K562 (cell line): ENCODE data around the gene SLC25A11. TPM values are rescaled to one million over a fixed set of nuclear protein-coding genes. Genes with fewer than 3 reads are reported as not detected.

Experiments used
- ARID3B ChIP-seq: fragments of 250-450 bp; sonication (Bioruptor Pico); IDR thresholded peaks from 2 replicates; pipeline ENCODE4 v1.4.0; 2020; ENCODE audit warnings: borderline replicate concordance
- EWSR1 ChIP-seq: fragments of 450-650 bp; IDR thresholded peaks from 2 replicates; pipeline ENCODE4 v1.6.1; 2018; ENCODE audit warnings: borderline replicate concordance, mild to moderate bottlenecking, low read depth, moderate library complexity; ENCODE audit not compliant: partially characterized antibody
- HBP1 ChIP-seq: fragments of 450-650 bp; formaldehyde crosslinking; IDR thresholded peaks from 2 replicates; pipeline ENCODE4 v1.4.0; 2022; ENCODE audit warnings: missing genetic modification characterization
- MBD1 ChIP-seq: fragments of 250-450 bp; sonication (Bioruptor Pico); IDR thresholded peaks from 2 replicates; pipeline ENCODE4 v1.8.0; 2022; ENCODE audit warnings: inconsistent platforms
- MBD2 ChIP-seq: sonication (generic); IDR thresholded peaks from 2 replicates; pipeline ENCODE4 v1.6.1; 2016; ENCODE audit warnings: low read depth, borderline replicate concordance
- MYNN ChIP-seq, 2 experiments: sonication (generic); formaldehyde crosslinking in 1 of 2; IDR thresholded peaks; 2 replicates each; pipeline versions ENCODE4 v1.5.0 to v1.6.1; 2016 to 2020; ENCODE audit warnings: antibody characterized with exemption in 1 of 2, missing genetic modification reagents in 1 of 2
- NCOR1 ChIP-seq: fragments of 450-650 bp; IDR thresholded peaks from 2 replicates; pipeline ENCODE4 v1.6.1; 2016; ENCODE audit warnings: mild to moderate bottlenecking, moderate library complexity
- POLR2B ChIP-seq: fragments of 450-650 bp; IDR thresholded peaks from 2 replicates; pipeline ENCODE4 v1.6.1; 2018; ENCODE audit warnings: low read depth; ENCODE audit not compliant: partially characterized antibody
- SNRNP70 ChIP-seq: fragments of 200-400 bp; formaldehyde crosslinking; optimal IDR thresholded peaks from 2 replicates; pipeline ENCODE3; 2017; ENCODE audit warnings: low read depth, low read length
- STAT6 ChIP-seq: sonication (generic); formaldehyde crosslinking; IDR thresholded peaks from 2 replicates; pipeline ENCODE4 v1.8.1; 2023; ENCODE audit warnings: mild to moderate bottlenecking, missing genetic modification reagents
- SUPT5H ChIP-seq: fragments of 450-650 bp; IDR thresholded peaks from 2 replicates; pipeline ENCODE4 v1.6.1; 2016
- TSHZ1 ChIP-seq: fragments of 250-450 bp; sonication (Bioruptor Pico); IDR thresholded peaks from 2 replicates; pipeline ENCODE4 v1.4.0; 2020; ENCODE audit warnings: mild to moderate bottlenecking, moderate library complexity
- ZBTB17 ChIP-seq: fragments of 450-650 bp; formaldehyde crosslinking; IDR thresholded peaks from 2 replicates; pipeline ENCODE4 v1.4.0; 2020; ENCODE audit warnings: mild to moderate bottlenecking
- ZBTB7A ChIP-seq: IDR thresholded peaks from 2 replicates; pipeline ENCODE4 v1.6.1; 2011; ENCODE audit warnings: low read depth, mild to moderate bottlenecking, low read length, moderate library complexity, borderline replicate concordance; ENCODE audit not compliant: control insufficient read depth
- ZNF121 ChIP-seq: sonication (generic); formaldehyde crosslinking; conservative IDR thresholded peaks from 2 replicates; pipeline ENCODE4 v1.8.0; 2022; ENCODE audit warnings: missing genetic modification reagents
- polyA plus RNA-seq, 8 experiments: library from polyadenylated mRNA; depleted of rRNA in 4 of 8; stranded (reverse) in 5 of 8; unstranded in 3 of 8; fragments of >200 nt; fragmentation: Nextera tagmentation in 2 of 8; fragmentation: Illumina TruSeq in 1 of 8; extraction: Ambion mirVana in 2 of 8; extraction: Trizol in 1 of 8; gene quantifications; 2 replicates each; pipeline versions ENCODE4 v1.2.1 to v1.2.3, GENCODE V29; 2011 to 2014; ENCODE audit warnings: inconsistent platforms in 1 of 8, missing spikeins in 1 of 8
- total RNA-seq, 7 experiments: library from RNA; depleted of rRNA in 6 of 7; stranded (reverse); fragments of >200 nt in 6 of 7; fragmentation: Illumina TruSeq in 2 of 7; extraction: Trizol in 2 of 7; gene quantifications; 2 replicates each; pipeline versions ENCODE4 v1.2.1 to v1.2.3, GENCODE V29; 2011 to 2021; ENCODE audit warnings: low replicate concordance in 1 of 7

Gene SLC25A11
- total and polyA plus RNA-seq, 9 of the 15 experiments (the other 6 are each of a cell fraction or from before 2014, with no cell fraction given): 3.1 to 56.7 (median 32.9) TPM

- no peak for TF ChIP-seq STAT6 (CRISPR knock-in tag)
- peak; percentile 6; the same call in 1 of the 2 replicates for TF ChIP-seq ZBTB17 (CRISPR knock-in tag)
- TF ChIP-seq EWSR1: peak; percentile 57
- no peak for TF ChIP-seq SNRNP70
- 0 out of 2 replicates have a peak, but pooled peaks have one; percentile 16 for TF ChIP-seq HBP1
- TF ChIP-seq MBD2: 0 out of 2 replicates have a peak, but pooled peaks have one; percentile 12
- peak; percentile 84 for TF ChIP-seq SUPT5H
- no peak for TF ChIP-seq ZNF121
- peak; percentile 79 for TF ChIP-seq POLR2B
- no peak for TF ChIP-seq MBD1
- no peak for TF ChIP-seq TSHZ1
- no peak for TF ChIP-seq ARID3B
- TF ChIP-seq ZBTB7A: peak; percentile 33; the same call in 1 of the 2 replicates
- TF ChIP-seq NCOR1: no peak; the same call in 1 of the 2 replicates
- 0 out of 2 replicates have a peak, but pooled peaks have one; percentile 63 for TF ChIP-seq MYNN (IDR thresholded peaks at IDR 0.05)
- TF ChIP-seq MYNN (CRISPR knock-in tag; IDR thresholded peaks at IDR 0.05): no peak
Observed at GRCh38 chr17:4944554-4945175, 4.8 kb upstream of the SLC25A11 start (continued).
